ENCODE results near the gene POLA1.
"Not testable (repeated sequence)": the region's sequence is repeated elsewhere in the genome, so short reads cannot be mapped to it uniquely, and the experiment has no call there.

The POLA1 gene, protein sequence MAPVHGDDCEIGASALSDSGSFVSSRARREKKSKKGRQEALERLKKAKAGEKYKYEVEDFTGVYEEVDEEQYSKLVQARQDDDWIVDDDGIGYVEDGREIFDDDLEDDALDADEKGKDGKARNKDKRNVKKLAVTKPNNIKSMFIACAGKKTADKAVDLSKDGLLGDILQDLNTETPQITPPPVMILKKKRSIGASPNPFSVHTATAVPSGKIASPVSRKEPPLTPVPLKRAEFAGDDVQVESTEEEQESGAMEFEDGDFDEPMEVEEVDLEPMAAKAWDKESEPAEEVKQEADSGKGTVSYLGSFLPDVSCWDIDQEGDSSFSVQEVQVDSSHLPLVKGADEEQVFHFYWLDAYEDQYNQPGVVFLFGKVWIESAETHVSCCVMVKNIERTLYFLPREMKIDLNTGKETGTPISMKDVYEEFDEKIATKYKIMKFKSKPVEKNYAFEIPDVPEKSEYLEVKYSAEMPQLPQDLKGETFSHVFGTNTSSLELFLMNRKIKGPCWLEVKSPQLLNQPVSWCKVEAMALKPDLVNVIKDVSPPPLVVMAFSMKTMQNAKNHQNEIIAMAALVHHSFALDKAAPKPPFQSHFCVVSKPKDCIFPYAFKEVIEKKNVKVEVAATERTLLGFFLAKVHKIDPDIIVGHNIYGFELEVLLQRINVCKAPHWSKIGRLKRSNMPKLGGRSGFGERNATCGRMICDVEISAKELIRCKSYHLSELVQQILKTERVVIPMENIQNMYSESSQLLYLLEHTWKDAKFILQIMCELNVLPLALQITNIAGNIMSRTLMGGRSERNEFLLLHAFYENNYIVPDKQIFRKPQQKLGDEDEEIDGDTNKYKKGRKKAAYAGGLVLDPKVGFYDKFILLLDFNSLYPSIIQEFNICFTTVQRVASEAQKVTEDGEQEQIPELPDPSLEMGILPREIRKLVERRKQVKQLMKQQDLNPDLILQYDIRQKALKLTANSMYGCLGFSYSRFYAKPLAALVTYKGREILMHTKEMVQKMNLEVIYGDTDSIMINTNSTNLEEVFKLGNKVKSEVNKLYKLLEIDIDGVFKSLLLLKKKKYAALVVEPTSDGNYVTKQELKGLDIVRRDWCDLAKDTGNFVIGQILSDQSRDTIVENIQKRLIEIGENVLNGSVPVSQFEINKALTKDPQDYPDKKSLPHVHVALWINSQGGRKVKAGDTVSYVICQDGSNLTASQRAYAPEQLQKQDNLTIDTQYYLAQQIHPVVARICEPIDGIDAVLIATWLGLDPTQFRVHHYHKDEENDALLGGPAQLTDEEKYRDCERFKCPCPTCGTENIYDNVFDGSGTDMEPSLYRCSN (N-terminal part only)

DNA sequence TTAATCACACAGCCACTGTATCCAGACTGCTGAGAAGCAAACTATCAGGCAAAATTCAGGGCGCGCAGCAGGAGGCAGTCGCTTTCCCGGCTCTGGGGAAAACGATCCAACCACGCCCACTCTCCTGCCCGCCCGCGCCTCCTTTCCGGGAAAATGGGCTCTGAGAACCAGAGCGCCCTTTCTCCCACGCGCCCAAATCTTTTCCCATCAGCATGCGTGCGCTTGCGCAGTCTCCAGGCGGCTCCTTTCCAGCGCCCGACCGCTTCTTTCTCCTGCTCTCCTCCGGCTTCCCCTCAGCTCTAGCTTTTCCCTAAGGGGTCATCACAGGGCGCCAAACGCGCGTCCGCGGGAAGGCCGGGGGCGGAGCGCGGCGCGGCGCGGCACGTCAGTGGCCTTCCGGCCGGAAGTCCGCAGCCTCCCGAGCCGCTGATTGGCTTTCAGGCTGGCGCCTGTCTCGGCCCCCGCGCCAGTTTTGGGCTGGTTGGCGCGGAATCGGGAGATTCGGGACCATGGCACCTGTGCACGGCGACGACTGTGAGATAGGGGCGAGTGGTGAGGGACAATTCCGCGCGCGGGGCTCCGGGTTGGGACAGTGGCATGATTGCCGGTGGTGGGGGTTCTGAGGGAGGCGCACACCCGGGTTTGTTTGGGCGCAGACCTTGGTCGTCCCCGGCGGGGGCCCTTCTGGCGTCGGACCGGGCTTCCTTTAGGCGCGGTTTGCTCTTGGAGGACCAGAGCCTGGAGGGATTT, at the start of gene POLA1:
POLA1 (plus strand) TSS at position 466 of the 750 bp plus-strand sequence; CDS start at position 510, 44 bp downstream.
- DNase-seq: peak; percentile 45 to 67

DNA sequence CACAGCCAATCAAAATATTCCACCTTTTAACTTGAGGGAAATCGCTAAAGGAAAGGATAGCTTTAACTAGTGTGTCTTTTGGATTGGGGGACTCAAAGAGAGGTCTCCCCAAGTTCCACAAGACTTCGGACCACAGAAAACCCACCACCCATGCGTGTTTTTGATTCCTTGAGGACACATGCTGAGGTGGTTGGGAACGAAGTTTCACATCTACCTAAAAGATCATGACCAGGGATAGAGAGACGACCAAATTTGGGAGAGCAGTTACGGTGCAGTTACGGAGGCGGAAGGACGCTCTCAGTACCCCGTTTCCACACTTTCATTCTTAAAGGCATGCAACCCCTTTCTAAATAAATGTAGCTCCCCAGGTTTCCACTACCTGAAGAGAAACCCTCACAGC, 47.7 kb upstream of the POLA1 start:
- no peak for DNase-seq

DNA sequence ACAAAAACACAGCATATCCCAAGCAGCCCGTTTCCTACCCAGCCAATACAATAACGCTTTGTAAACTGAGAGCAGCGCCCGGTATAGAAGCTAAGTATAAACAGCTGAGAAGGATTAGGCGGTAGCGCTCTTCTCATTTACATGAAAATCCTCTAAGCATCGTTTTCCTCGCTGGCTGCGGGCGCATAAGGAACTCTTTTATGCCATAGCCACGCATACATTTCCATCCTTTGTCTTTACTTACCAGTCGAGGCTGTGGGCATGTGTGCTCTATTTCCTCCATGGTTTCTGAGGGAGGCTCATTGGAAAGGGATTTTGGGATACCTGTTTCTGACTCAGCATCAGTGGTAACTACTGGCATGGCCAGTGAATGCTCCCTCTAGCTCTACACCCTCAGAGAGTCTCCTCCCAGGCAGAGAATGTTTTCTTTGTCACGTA, 47.0 kb upstream of the POLA1 start:
- DNase-seq: no peak

DNA sequence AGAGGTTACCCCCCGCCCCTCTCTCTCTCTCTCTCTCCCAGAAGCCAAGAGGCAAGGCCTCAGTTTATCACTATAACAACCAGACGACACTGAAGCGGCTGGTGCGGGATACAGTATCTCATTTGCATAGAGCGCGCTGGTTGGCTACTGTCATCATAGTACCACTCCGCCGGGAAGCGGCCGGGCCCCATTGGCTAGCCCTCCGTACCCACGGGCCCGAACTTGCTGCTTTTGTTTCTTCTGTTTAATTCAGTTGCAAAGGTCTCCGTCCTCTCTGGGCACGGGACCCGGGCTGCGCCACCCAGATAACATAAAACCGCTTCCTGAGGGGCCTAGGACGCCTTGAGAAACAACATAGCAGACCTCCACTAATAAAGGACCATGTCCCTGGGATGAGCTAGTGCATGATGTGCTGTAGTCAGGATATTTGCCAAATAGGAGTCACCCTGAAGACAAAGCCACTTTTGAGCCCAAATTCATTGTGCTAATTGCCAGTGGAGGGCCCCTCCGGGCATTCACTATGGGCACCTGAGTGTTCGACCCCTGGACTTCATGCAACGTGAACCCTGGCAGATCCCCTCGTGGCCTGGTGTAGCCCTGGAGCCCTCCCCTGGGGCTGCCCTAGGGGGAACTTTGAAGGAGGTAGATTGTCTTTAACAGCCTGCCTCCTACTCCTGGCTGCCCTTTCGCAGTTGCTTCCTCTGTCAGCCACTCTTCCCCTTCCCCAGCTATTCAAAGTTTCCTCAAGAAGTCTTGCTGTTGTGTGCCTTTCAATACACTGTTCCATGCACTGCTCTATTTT, 46.3 kb upstream of the POLA1 start, which contains the start of gene PCYT1B:
PCYT1B (minus strand) TSS at position 91 of the 802 bp plus-strand sequence. CDS start 242 bp downstream, outside the sequence.
- peak; percentile 0 to 24 for DNase-seq

DNA sequence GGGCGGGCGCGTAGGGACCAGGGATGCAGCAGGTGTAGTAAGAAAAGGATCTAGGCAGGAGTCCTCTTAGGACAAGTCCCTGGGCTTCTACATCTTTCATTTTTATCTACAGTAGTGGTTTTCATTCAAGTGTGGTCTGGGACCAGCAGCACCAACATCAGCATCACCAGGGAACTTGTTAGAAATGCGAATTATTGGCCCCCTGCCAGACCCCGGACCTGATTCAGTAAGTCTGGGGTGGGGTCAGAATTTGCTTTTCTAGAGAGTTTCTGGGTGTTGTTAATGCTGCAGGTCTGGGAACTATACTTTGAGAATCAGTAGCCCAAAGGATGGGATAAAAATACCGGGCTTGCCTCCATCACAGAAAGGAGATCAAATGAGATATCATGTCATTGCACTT, 45.2 kb upstream of the POLA1 start:
- DNase-seq: no peak

DNA sequence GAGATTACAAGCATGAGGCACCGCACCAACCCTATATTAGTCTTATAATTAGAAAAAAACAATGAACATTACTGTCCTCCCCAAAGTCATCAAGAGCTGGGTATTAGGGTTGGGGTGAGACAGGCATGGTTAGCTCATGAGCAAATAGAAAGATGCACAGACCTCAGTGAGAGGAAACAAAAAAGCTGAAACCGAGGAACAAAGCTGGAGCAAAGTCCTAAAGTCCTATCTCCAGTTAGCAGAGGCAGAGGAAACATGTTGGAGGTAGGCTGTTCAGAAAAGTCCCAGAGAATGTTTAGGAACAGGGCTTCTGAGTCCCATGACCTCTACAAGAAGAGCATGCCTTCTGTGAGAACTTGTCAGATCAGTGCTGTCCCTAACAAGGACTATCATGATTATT, 41.9 kb upstream of the POLA1 start:
- no peak for DNase-seq

DNA sequence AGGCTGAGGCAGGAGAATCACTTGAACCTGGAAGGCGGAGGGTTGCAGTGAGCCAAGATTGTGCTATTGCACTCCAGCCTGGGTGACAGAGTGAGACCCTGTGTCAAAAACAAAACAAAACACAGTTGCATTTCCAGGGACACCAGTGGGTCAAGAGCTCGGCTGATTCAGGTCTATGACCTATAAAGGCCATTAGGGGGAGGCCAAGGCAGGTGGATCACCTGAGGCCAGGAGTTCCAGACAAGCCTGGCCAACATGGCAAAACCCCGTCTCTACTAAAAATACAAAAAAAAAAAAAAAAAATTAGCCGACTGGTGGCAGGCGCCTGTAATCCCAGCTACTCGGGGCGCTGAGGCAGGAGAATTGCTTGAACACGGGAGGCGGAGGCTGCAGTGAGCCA, 38.0 kb upstream of the POLA1 start:
- DNase-seq: not testable (repeated sequence)

DNA sequence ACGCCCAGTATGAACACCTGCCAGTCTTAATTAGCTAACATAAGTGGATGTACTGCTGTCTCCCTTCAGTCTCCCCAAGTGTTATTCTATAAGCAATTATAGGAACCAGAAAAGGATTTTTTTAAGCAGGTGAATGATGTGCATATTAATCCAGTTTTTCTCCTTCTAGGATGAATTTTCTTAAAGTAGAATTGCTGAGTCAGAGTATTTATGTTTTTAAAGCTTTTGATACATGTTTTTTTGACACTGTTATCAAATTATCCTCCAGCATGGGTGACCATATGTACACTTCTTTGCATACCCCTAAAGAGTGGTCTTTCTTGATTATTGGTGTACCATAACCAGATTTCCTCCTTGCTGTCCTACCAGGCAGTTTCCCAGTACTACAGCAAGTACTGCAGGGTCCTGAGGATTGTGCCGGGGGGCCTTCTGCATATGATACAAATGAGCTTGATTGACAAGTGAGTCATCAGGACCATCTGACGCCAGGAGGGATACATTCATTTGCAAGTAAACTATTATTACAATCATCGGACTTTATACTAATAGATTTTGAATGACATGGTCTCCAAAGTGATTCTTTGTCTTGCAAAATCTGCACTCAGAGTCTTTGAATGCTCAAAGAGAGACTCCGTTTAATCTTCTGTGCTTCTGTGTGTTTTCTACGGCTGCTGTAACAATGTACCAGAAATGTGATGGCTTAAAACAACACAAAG, 35.9 kb upstream of the POLA1 start:
- DNase-seq: no peak

DNA sequence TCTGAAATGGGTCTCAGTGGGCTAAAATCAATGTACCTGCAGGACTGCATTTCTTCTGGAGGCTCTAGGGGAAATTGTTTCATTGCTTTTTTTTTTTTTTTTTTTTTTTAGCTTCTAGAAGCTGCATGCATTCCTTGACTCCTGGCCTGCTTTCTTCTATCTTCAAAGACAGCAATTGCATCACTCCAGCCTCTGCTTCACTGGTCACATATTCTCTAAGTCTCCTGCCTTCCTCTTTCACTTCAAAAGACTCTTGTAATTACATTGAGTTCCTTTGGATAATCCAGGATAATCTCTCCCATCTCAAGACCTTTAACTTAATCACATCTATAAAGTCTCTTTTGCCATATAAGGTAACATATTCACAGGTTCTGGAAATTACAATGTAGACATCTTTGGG, 35.3 kb upstream of the POLA1 start:
- DNase-seq: no peak

DNA sequence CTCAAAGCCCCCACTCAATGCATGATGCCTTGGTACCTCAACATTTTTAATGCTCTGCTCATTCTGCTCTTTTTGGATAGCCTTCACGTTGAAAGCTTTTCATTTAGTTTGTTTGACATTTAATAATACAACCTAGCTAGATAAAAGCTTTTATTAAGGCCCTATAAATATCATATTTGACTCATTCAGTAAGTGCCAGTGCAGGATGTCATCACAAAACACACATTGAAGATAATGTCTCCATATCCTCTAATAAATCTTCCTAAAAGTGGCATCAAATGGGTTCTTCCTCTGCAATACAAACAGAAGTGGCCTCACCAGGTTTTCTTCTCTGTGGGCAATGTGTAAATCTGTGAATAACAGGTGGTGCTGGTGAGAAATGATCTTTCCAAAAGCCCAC, 34.6 kb upstream of the POLA1 start:
- no peak for DNase-seq

DNA sequence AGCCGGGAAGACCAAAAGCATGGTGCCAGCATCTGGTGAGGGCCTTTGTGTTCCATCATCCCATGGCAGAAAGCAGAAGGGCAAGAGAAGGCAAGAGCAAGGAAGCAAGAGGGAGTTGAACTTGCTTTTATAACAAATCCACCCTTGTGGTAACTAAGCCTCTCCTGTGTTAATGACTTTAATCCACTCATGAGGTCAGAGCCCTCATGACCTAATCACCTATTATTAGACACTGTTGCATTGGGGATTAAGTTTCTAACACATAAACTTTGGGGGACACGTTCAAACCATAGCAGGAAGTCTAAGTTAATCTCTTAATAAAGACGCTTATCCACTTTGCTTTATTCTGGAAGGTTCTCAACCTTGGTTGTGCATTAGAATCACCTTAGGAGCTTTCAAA, 34.1 kb upstream of the POLA1 start:
- DNase-seq: no peak

DNA sequence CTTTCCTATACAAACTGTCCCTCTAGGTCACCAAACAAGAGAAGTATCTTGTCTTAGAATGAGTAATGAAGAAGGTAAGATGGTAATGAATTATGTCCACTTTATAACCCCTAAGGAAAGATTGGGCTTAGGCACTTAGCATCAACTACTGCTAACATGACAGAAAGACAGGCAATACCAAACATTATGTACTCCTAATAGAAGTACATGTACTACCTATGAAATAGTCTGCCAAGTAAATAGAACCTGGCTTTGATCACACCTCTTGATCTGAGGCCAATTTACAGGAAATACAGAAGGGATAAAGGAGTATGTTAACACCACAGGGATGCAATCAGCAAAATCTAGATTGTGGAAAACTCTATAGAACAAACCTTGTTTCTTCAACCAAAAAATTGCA, 32.4 kb upstream of the POLA1 start:
- DNase-seq: no peak

DNA sequence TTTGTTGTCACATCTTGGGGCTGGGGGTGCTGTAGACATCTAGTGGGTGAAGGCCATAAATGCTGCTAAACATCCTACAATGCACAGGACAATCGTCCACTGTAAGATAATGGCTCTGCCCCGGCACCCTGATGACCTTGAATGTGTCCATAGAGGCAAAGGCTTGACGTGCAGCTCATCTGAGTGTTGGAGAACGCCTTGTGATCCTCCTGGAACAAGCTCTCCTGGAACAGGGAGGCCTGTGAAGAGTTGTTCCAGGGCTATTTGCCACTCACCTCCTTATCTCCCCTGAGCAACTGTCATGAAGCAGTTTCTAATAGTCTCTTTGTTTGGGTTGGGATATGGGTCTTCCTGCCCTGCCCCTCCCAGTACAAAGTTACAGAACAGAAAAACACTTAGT, 31.4 kb upstream of the POLA1 start:
- no peak for DNase-seq

DNA sequence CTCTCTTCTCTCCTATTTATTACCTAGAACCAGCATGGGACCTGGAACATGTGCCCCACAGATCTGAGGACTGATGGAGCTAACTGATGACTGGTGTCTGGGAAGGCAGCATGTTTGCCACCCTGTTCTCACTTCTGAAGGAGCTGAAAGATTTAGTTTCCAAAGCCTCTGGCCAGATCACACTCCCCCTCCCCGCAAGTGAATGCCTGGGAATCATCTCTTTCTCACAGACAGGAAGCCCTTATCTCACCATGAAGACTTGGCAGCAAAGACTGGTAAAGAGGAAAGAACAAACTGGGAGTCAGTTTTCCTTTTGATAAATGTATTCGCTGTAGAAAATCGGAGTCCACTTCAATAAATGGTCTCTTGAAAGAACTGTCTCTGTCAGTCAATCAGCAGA, 25.6 kb upstream of the POLA1 start:
- DNase-seq: no peak

DNA sequence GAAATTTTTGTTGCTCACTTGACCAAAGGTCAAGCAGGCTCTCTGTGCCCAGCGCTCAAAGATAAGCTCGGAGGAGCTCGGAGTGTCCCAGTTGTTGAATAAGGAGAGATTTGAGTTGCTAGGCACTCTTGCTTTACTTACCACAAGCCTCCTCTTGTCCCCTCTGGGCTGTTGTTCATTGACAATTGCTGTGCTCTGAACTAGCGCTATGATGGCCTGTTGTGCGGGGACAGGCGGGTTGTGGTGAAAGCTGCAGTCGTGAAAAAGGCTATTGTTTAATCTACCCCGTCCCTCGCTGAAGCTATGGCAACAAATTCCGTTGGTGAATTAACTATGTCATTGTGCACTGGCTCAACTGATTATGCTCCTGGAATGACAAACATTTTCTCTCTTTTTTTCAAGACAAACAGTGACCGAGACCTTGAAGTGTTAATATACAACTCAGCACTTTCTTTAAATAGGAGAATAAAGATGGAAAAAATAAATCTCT, 21.0 kb upstream of the POLA1 start:
- DNase-seq: no peak

DNA sequence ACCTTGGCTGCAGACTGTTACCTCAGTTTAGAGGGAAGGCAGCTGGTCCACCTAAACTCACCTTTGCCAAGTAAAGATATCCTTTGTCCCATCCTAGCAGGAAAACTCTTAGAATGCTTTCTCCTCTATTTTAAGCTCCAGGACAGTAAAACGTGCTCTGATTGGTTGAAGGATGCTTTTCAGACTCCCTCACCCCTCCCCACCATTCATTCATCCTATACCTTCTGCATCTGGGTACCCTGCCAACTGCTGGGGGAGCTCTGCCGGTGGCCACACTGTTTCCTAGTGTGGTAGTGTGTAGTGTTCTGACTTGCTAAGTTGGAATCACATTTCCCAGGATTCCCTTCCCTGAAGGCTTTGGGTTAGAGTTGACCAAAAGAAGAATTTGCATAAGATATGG, 20.3 kb upstream of the POLA1 start:
- no peak for DNase-seq

DNA sequence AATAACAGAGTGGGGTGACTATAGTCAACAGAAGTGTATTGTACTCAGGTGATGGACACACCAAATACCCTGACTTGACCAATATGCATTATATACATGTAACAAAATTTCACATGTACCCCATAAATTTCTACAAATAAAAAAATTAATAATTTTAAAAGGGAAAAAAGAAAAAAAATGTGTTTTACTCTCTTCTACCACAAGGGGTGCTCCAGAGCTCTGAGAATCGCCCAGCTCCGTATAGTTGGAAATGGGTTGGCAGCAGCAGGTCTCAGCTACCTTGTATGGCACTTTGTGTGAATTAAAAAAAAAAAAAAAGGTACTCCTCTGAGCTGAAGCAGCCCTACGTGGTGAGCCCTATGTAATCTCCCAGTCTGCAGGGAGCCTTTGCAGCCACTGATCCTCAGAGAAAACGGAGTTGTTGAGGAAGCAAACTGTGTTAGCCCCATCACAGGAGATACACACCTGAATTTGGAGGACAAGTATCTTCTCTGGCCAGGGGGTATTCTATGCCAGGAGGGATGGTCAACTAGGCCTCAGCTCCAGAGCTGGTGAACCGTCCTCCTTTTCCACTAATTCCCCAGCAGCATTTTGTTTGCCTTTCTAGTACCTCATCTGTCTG, 17.2 kb upstream of the POLA1 start:
- DNase-seq: no peak

DNA sequence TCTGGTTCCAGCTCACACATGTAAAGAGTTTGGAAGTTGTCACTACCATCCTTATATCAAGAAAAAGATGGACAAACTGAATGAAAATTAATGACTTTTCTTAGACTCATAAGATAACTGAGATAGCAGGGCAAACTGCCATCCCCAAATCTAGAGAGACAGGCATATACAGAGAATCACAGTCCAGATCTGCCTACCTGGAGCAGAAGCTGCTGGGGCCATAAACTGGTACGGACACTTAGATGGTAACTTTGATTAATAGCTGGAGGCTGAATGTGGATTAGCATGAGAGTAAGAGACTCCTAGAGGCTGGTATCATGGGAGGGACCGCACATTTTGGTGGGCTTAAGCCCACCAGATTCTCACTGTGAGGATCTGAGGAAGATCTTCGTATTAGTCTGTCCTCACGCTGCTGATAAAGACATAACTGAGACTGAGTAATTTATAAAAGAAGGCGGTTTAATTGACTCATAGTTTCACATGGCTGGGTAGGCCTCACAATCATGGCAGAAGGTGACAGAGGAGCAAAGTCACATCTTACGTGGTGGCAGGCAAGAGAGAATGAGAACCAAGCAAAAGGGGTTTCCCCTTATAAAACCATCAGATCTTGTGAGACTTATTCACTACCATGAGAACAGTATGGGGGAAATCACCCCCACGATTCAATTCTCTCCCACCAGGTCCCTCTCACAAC, 10.8 kb upstream of the POLA1 start:
- no peak for DNase-seq

DNA sequence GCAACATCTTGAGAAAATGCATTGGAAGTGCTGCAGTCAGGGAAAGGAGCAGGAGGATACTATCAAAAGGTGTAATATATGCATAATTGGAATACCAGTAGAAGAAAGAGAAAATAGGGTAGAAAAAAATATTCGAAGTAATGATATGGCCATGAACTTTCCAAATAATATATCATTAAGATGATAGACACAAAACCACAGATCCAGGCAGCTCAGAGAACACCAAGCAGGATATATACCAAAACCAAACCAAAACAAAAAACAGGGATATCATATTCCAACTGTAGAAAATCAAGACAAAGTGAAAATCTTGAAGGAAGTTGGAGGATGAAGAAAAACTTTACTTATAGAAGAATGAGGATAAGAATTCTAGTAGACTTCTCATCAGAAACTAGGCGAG, 9.7 kb upstream of the POLA1 start:
- no peak for DNase-seq

Data from cerebellar nuclear complex (tissue), 1 donor.